Ovary (tissue), 9 donors: ENCODE results near the gene HPS3. TPM values are rescaled to one million over a fixed set of nuclear protein-coding genes. Genes with fewer than 3 reads are reported as not detected.

Experiments
- DNase-seq, 5 donors: peaks; one replicate each; pipeline ENCODE4 v3.0.0-alpha.2; 2019 to 2020
- H3K27ac ChIP-seq, 2 donors: fragments of 200-600 bp; one replicate each; pipeline versions ENCODE4 v1.5.1 to v1.8.0; 2019 to 2022
- H3K27me3 ChIP-seq: fragments of 200-600 bp; one replicate; pipeline ENCODE4 v1.8.0; 2022
- H3K36me3 ChIP-seq: fragments of 200-600 bp; sonication (generic); one replicate; pipeline ENCODE4 v1.5.1; 2019
- H3K4me1 ChIP-seq: one replicate; pipeline ENCODE4 v1.8.1; 2013; ENCODE audit warnings: mild to moderate bottlenecking, moderate library complexity; ENCODE audit not compliant: insufficient read depth
- H3K4me3 ChIP-seq: fragments of 200-600 bp; sonication (generic); one replicate; pipeline ENCODE4 v1.5.1; 2017
- H3K9me3 ChIP-seq, 2 donors: fragments of 200-600 bp in 1 of 2; sonication (generic) in 1 of 2; one replicate each; pipeline versions ENCODE4 v1.5.1 to v1.8.1; 2013 to 2019; ENCODE audit warnings: mild to moderate bottlenecking in 1 of 2, moderate library complexity in 1 of 2
- EP300 ChIP-seq: sonication (generic); formaldehyde crosslinking; IDR thresholded peaks from one replicate; pipeline ENCODE4 v1.6.1; 2017; ENCODE audit warnings: antibody characterized with exemption
- POLR2A ChIP-seq: fragments of 450-650 bp; IDR thresholded peaks from one replicate; pipeline ENCODE4 v1.6.1; 2017; ENCODE audit warnings: antibody characterized with exemption, mild to moderate bottlenecking, moderate library complexity
- WGBS, 3 donors: extraction: QIAGEN DNeasy Blood & Tissue Kit in 1 of 3; methylation state at CpG; one replicate each; pipeline versions ENCODE4 v1.1.5 to v1.1.7; 2013 to 2017; 5-methylcytosine and 5-hydroxymethylcytosine counted together
- intact Hi-C, 4 donors: fragments of 100-400 bp; cut with DNase I; formaldehyde crosslinking; loops; one replicate each; pipeline versions ENCODE4 v1.11.0 to v1.15.1; 2022 to 2023
- polyA plus RNA-seq, 2 donors: library from polyadenylated mRNA; stranded (reverse); fragments of 200-250 nt in 1 of 2; fragments of 350-450 nt in 1 of 2; fragmentation: Illumina TruSeq in 1 of 2; extraction: RNeasy Lipid Tissue Mini Kit (QIAGEN cat#74804) in 1 of 2; gene quantifications; one replicate each; pipeline ENCODE4 v1.2.3, GENCODE V29; 2013 to 2014
- total RNA-seq, 7 donors: library from RNA; depleted of rRNA in 2 of 7; stranded (reverse); fragments of >200 nt in 2 of 7; fragmentation: NEBNext Ultra II Directional in 3 of 7; extraction: Animal tissue kit (Norgen Biotek cat#: 25700) in 3 of 7; gene quantifications; one replicate each; pipeline versions ENCODE4 v1.1.0 to v1.2.4, GENCODE V29; 2016 to 2023
- TF ChIP-seq, protein P1 (sequence below), 3 donors: fragments of 450-650 bp in 2 of 3; fragments of 200-600 bp in 1 of 3; IDR thresholded peaks; one replicate each; pipeline versions ENCODE4 v1.5.1 to v1.8.0; 2016 to 2022; ENCODE audit warnings: antibody characterized with exemption in 3 of 3, mild to moderate bottlenecking in 1 of 3
- donor health status: DM: no; HTN: no; CAD: no; lungs with moderate emphysema.
- donor health status: DM: no; HTN: no; CAD: no.
- donor health status: Bipolar disorder and iron deficiency.
- donor health status: DM: yes; HTN: yes; CAD: no.
- donor health status: DM: no; HTN: no; CAD: no.
- donor health status: DM: yes; HTN: yes; CAD: no.

The HPS3 gene
- total and polyA plus RNA-seq, 9 donors = 11.4 to 25.2 (median 17.5) TPM

DNA sequence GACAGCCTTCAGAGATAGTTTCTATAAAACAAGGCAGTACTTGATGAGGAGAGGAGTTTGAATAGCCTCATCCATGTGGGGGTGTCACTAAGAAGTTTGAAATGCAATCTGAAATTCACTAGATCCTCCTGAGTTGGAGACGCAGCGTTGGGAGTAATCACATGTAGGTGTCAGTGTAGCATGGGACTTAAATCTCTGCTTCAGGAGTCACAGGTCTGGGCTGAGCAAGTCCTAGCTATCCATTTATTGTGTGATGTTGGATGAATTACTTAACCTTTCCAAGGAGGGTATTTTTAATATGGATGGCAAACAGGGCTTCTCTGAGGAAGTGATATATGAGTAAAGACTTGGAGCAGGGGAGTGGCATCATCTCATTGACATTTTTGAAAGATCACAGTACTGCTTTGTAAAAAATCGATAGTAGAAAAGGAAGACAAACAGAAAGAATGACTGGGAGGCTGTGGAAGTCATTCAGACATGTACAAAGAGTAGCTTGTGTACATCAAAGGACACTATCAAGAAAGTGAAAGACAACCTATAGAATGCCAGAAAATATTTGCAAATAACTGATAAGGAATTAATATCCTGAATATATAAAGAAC, 75.1 kb downstream of the HPS3 start:
- TF ChIP-seq, protein P1, sequence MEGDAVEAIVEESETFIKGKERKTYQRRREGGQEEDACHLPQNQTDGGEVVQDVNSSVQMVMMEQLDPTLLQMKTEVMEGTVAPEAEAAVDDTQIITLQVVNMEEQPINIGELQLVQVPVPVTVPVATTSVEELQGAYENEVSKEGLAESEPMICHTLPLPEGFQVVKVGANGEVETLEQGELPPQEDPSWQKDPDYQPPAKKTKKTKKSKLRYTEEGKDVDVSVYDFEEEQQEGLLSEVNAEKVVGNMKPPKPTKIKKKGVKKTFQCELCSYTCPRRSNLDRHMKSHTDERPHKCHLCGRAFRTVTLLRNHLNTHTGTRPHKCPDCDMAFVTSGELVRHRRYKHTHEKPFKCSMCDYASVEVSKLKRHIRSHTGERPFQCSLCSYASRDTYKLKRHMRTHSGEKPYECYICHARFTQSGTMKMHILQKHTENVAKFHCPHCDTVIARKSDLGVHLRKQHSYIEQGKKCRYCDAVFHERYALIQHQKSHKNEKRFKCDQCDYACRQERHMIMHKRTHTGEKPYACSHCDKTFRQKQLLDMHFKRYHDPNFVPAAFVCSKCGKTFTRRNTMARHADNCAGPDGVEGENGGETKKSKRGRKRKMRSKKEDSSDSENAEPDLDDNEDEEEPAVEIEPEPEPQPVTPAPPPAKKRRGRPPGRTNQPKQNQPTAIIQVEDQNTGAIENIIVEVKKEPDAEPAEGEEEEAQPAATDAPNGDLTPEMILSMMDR (IDR thresholded peaks at IDR 0.05) = no peak
- TF ChIP-seq EP300 (no peak), POLR2A (no peak)
- Histone ChIP-seq H3K36me3 (no peaks in the 10 kb centered on the region), H3K4me3 (no peak overlapping the region), H3K27ac (no peak overlapping the region), H3K27me3 (no peaks in the 10 kb centered on the region), H3K4me1 (no peaks in the 10 kb centered on the region), H3K9me3 (no peaks in the 10 kb centered on the region)
- intact Hi-C loops = no loop called here
- WGBS, 3 donors = 87 to 91% (median 87%) methylated on average over 3 of the region's 3 CpGs
- DNase-seq = no peak

- no peaks in the 10 kb centered on the region for H3K4me1 ChIP-seq
- H3K27me3 ChIP-seq = no peaks in the 10 kb centered on the region
- no peaks in the 10 kb centered on the region for H3K9me3 ChIP-seq
- no peak overlapping the region for H3K27ac ChIP-seq
- H3K4me3 ChIP-seq = no peak overlapping the region
- intact Hi-C loops = no loop called here
- no peaks in the 10 kb centered on the region for H3K36me3 ChIP-seq
- WGBS, 3 donors = 88 to 96% (median 93%) methylated on average over 2 of the region's 2 CpGs
- DNase-seq = no peak
- TF ChIP-seq EP300 (no peak), POLR2A (no peak)
Observed at GRCh38 chr3:149207475-149207874, 78.0 kb downstream of the HPS3 start.

- no peaks in the 10 kb centered on the region for H3K36me3 ChIP-seq
- no peak for DNase-seq
- no peaks in the 10 kb centered on the region for H3K27me3 ChIP-seq
- H3K4me3 ChIP-seq = no peak overlapping the region
- H3K4me1 ChIP-seq = no peaks in the 10 kb centered on the region
- TF ChIP-seq, protein P1 (IDR thresholded peaks at IDR 0.05) = no peak
- TF ChIP-seq EP300 (no peak), POLR2A (no peak)
- 87 to 91% (median 90%) methylated on average over 4 of the region's 4 CpGs for WGBS, 3 donors
- H3K9me3 ChIP-seq = no peaks in the 10 kb centered on the region
- no peak overlapping the region for H3K27ac ChIP-seq
- intact Hi-C loops = no loop called here
Observed at GRCh38 chr3:149209431-149209830, 80.0 kb downstream of the HPS3 start.

- intact Hi-C loops = no loop called here
- no peaks in the 10 kb centered on the region for H3K4me1 ChIP-seq
- no peak for DNase-seq
- H3K4me3 ChIP-seq = no peak overlapping the region
- H3K9me3 ChIP-seq = no peaks in the 10 kb centered on the region
- H3K27me3 ChIP-seq = no peaks in the 10 kb centered on the region
- H3K36me3 ChIP-seq = no peaks in the 10 kb centered on the region
- WGBS, 3 donors = 67 to 86% (median 78%) methylated on average over 1 of the region's 1 CpG
- TF ChIP-seq, protein P1 (IDR thresholded peaks at IDR 0.05) = no peak
- no peak for TF ChIP-seq EP300
- no peak for TF ChIP-seq POLR2A
- H3K27ac ChIP-seq = no peak overlapping the region
Observed at GRCh38 chr3:149212386-149212785, 82.9 kb downstream of the HPS3 start.

DNA sequence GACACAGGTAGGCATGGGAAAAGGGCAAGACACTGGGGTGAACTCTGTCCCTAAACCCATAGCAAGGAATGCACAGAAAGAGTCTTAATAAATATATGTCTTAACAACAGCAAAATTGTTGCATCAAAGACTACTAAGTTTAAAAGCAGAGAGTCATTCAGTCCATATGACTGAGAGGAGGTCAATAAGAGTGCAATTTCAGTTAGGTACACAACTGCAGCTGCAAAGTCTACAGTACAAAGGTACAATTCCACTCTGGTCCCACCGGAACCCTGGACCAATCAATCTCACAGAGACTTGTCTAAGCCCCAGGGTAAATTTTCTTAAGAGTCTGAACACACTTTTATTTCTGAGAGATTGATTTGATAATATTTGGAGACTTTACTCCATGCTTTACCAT, 85.3 kb downstream of the HPS3 start:
- Histone ChIP-seq H3K36me3 (no peaks in the 10 kb centered on the region), H3K27me3 (no peaks in the 10 kb centered on the region), H3K9me3 (no peaks in the 10 kb centered on the region), H3K4me3 (no peak overlapping the region), H3K4me1 (no peaks in the 10 kb centered on the region), H3K27ac (no peak overlapping the region)
- intact Hi-C loops = no loop called here
- no peak for DNase-seq
- WGBS, 3 donors = 84 to 94% (median 93%) methylated on average over 1 of the region's 1 CpG
- TF ChIP-seq, protein P1 (IDR thresholded peaks at IDR 0.05) = no peak
- TF ChIP-seq EP300 (no peak), POLR2A (no peak)
